ENCODE data around the gene ATL1. TPM values are rescaled to one million over a fixed set of nuclear protein-coding genes. Genes with fewer than 3 reads are reported as not detected.
"Not testable (repeated sequence)": the region's sequence is repeated elsewhere in the genome, so short reads cannot be mapped to it uniquely, and the experiment has no call there.

ATL1 gene
- total RNA-seq, 1 experiment from 2014 or later = 2.4 TPM

DNA sequence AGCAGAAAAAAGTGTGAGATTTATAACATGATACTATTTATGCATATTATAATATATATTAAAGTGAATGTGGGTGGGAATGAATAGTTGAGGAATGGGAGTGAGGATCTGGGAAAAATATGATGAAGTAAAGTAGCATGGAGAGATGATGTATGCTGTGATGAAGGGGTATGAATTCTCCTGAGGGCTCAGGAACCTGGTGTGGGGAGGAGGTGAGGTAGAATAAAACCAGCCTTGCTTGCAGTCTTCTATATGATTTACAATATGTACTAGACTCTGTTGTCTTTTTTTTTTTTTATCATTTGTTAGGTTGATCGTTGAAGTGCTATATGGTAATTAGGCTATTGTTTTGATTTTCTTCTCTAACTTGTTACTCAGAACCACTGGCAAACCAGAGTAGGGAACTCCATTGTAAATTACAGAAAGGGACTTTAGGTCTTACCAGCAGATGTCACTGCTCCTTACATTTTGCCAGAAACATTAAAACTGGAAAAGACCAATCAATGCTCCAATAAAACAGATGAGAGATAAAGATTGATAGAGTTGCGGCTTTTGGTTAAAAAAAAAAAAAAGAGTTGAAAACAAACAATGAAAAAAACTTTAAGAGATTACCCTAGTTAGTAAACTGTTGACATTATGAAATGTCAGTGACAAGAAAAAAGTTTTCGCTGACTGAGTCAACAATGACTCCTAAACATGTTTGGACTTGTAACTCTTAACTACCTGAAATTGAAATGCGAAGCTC is 39.9 kb downstream of the ATL1 start:
- peak; percentile 64 for DNase-seq (ENCODE audit: extremely low read depth, low read depth)

DNA sequence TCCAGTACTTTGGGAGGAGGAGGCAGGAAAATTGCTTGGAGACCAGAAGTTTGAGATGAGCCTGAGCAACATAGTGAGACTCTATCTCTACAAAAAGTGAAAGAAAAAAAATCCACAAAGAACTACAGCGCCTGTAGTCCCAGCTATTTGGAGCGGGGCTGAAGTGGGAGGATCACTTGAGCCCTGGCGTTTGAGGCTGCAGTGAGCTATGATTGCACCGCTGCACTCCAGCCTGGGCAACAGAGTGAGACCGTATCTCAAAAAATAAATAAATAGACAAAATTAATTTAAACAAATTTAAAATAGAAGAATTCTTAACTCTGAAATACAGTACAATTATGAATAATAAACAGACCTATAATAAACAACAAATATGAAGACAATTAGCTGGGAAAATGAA is 40.9 kb downstream of the ATL1 start:
- peak; percentile 55 for DNase-seq (ENCODE audit: extremely low read depth, low read depth)

DNA sequence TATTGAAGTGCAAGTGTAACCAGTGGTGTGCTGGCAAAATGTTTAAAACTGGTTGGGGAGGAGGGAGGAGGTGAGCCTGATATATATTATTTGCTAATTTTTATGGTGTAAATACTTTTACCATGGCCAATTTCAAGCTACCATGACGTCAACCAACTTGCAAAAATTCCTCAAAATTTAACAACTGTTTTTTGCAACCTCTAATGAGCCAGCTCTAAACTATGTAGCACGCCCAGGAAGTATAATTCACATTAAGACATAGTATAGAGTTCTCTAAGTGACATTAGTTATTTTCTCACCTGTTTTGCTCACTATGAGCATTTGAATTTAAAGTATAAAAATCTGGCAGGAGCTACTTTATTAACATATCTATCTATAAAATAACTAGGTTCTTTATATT is 41.4 kb downstream of the ATL1 start:
- DNase-seq (ENCODE audit: extremely low read depth, low read depth) = peak; percentile 20

- no peak for DNase-seq (ENCODE audit: extremely low read depth, low read depth)
Observed at GRCh38 chr14:50602035-50602434, 42.1 kb downstream of the ATL1 start.

GRCh38 chr14:50603565-50603964 is 43.6 kb downstream of the ATL1 start:
- DNase-seq (ENCODE audit: extremely low read depth, low read depth) = no peak

DNA sequence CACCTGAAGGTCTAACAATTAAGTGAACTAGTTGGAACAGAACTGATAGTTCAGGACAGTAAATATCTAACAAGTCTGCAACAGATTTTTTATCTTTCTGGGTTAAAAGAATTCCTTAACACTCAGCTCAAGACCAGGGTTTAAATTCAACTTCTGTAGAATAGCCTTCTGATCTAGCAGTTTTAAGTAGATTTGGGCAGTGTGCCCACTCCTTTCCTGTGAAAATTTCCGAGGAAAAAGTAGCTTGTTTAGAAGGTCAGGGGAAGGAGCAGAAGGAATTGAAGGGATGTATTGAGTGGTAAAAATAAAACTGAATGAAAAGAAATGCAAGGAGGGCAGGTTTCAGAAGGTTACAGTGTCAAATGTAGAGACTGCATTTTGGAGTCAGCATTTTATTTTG is 45.8 kb downstream of the ATL1 start:
- DNase-seq (ENCODE audit: extremely low read depth, low read depth) = no peak

DNA sequence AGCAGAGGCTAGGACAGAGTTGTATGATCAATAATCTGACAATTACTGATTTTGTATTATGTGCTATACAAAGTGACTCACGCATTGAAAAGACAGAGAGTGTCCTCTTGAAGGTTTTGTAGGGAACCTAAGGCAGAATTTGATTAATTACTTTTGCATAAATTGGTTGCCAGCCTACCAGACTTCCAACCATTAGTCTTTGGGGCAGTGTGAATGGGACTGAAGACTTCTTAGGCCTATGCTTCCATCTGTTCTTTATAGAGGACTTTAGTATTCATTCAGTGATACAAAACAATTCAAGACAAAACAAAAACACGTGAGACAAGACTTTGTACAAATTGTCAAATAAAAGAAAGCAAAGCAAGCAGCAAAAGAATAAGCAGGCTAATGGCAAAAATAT is 46.5 kb downstream of the ATL1 start:
- no peak for DNase-seq (ENCODE audit: extremely low read depth, low read depth)

- no peak for DNase-seq (ENCODE audit: extremely low read depth, low read depth)
Observed at GRCh38 chr14:50607181-50607580, 47.2 kb downstream of the ATL1 start.

DNA sequence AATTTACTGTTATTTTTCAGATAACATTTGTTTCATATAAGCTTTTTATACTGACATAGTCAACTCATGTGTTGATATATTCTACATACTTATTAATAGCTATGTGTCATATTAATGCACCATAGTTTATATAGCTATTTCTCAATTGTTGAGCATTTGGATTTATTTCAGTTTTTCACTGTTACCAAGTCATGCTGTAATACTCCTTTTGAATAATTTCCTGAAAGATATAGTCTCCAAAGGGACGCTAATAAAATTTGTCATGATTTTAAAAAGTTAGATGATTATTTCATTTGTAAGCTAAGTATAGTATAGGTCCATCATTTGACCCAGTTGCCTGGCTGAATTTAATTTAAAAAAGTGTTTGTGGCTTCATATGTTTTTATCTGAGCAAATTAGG is 47.8 kb downstream of the ATL1 start:
- DNase-seq (ENCODE audit: extremely low read depth, low read depth) = no peak

DNA sequence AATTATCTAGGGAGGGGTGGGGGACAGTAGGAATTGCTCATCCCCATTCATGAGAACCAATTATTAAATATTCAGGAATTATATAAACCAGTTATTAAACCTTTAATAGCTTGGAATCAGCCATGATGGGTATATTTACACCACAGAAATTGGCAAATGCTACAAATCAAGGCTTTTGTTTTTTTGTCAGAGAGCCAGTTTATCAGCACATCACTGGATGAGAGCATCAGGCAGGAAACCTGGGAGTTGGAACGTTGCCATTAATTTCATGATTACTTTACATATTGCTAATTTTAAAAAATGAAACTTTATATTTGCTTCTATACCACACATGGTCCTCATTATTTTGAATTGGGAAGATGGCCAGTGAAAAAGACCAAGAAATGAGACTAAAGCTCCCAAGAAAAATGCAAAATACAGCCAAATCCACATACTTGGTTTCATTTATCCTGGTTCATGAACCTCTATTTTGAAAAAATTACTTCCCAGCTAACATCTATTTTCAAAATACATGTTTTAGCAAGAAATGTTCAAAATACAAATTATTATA is 48.4 kb downstream of the ATL1 start:
- DNase-seq (ENCODE audit: extremely low read depth, low read depth) = no peak

DNA sequence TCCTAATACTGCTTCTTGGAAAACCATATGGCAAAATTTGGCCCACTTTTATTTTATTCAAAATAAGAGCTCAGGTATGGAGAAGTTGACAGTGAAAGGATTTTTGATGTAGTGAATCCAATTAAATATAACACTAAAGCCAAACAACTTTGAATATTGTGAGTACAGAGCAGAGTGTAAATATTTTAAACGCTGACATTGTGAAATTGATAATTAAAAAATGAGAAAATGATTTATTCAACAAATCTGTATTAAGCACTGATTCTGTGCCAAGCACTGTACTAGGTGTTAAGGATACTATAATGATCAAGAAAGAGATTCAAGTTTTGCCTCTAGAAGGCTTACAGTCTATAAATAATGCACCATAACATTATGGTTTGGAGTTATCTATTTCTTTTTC is 50.5 kb downstream of the ATL1 start:
- no peak for DNase-seq (ENCODE audit: extremely low read depth, low read depth)

DNA sequence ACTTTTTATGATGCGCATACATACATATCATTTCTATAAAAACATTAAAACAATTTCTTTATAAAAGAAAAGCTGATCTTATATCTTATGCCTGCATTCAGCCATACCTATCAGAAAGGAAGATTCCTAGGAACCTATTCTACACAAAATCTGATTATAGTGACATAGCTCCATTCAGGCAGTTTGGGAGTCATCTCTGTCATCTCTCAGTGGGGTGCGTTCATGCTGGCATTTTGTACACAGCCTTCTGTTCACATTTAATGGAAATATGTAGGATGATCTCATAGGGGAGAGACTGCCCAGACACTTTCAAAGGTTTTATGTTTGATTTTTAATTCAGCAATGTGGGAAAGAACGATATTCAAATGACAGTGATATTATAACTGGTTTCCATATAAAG is 52.9 kb downstream of the ATL1 start:
- DNase-seq (ENCODE audit: extremely low read depth, low read depth) = no peak

- DNase-seq (ENCODE audit: extremely low read depth, low read depth) = no peak
Observed at GRCh38 chr14:50615056-50615455, 55.1 kb downstream of the ATL1 start.

GRCh38 chr14:50615552-50615951 is 55.6 kb downstream of the ATL1 start:
- DNase-seq (ENCODE audit: extremely low read depth, low read depth) = no peak

GRCh38 chr14:50616275-50616674 is 56.3 kb downstream of the ATL1 start:
- DNase-seq (ENCODE audit: extremely low read depth, low read depth) = no peak

GRCh38 chr14:50619569-50620141 is 59.7 kb downstream of the ATL1 start:
- DNase-seq (ENCODE audit: extremely low read depth, low read depth) = peak; percentile 55

GRCh38 chr14:50620341-50620740 is 60.4 kb downstream of the ATL1 start:
- DNase-seq (ENCODE audit: extremely low read depth, low read depth) = no peak

- no peak for DNase-seq (ENCODE audit: extremely low read depth, low read depth)
Observed at GRCh38 chr14:50622978-50623377, 63.0 kb downstream of the ATL1 start.

- DNase-seq (ENCODE audit: extremely low read depth, low read depth) = no peak
Observed at GRCh38 chr14:50624447-50624846, 64.5 kb downstream of the ATL1 start.

GRCh38 chr14:50624947-50625346 is 65.0 kb downstream of the ATL1 start:
- DNase-seq (ENCODE audit: extremely low read depth, low read depth) = not testable (repeated sequence)

- no peak for DNase-seq (ENCODE audit: extremely low read depth, low read depth)
Observed at GRCh38 chr14:50631408-50631821, 71.5 kb downstream of the ATL1 start.

GRCh38 chr14:50633954-50634353 is 74.0 kb downstream of the ATL1 start:
- DNase-seq (ENCODE audit: extremely low read depth, low read depth) = no peak
